22Rv1 (cell line): ENCODE measurements around the gene AP1M1.

Experiments used
- ZFX ChIP-seq: fragments of 450-650 bp; IDR thresholded peaks from 2 replicates; pipeline ENCODE4 v1.6.1; 2017; ENCODE audit warnings: antibody characterized with exemption, borderline replicate concordance
- TF ChIP-seq, protein P1 (sequence below): fragments of 450-650 bp; IDR thresholded peaks from 2 replicates; pipeline ENCODE4 v1.5.1; 2017; ENCODE audit warnings: mild to moderate bottlenecking

DNA sequence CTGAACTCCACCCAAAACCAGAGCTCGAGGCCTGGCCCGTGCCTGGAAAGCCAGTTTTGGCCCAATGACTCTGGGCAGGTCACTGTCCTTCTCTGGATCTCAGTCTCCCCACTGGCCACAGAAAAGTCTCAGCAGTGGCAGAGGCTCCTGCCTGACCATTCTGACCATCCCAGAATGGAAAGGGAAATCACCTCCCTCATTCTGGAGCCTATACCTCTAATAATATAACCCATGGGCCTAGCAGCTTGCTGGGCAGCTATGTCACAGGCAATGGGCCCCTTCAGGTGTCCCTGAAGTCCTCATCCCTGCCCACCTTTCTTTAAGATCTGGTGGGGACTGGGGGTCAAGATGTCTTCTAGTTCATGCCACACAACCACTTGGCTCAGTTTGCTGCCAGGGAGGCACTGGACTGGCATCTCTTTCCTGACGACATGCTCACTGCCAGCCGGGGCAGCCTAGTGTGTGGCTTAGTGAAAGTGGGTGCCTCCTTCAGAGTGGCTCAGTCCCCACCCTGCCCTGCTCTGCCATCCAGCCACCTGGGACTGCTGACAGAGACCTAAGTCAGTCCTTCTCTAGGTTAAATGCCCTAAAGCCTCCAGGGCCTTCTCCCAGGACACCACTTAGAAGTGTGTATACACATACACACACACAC, 62.6 kb downstream of the AP1M1 start:
- TF ChIP-seq, protein P1, sequence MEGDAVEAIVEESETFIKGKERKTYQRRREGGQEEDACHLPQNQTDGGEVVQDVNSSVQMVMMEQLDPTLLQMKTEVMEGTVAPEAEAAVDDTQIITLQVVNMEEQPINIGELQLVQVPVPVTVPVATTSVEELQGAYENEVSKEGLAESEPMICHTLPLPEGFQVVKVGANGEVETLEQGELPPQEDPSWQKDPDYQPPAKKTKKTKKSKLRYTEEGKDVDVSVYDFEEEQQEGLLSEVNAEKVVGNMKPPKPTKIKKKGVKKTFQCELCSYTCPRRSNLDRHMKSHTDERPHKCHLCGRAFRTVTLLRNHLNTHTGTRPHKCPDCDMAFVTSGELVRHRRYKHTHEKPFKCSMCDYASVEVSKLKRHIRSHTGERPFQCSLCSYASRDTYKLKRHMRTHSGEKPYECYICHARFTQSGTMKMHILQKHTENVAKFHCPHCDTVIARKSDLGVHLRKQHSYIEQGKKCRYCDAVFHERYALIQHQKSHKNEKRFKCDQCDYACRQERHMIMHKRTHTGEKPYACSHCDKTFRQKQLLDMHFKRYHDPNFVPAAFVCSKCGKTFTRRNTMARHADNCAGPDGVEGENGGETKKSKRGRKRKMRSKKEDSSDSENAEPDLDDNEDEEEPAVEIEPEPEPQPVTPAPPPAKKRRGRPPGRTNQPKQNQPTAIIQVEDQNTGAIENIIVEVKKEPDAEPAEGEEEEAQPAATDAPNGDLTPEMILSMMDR: no peak
- TF ChIP-seq ZFX: no peak
